Esophagus squamous epithelium (tissue), 4 donors: ENCODE results near the gene NHSL1.

Experiments
- POLR2A ChIP-seq, 4 donors: fragments of 450-650 bp; IDR thresholded peaks; one replicate each; pipeline ENCODE4 v1.6.1; 2017; ENCODE audit warnings: antibody characterized with exemption in 4 of 4, mild to moderate bottlenecking in 4 of 4, moderate library complexity in 3 of 4
- TF ChIP-seq, protein P1 (sequence below), 6 experiments: fragments of 450-650 bp in 4 of 6; fragments of 200-600 bp in 2 of 6; sonication (generic) in 2 of 6; IDR thresholded peaks; one replicate each; pipeline ENCODE4 v1.5.1; 2016 to 2019; ENCODE audit warnings: antibody characterized with exemption in 6 of 6, mild to moderate bottlenecking in 4 of 6, moderate library complexity in 4 of 6

DNA sequence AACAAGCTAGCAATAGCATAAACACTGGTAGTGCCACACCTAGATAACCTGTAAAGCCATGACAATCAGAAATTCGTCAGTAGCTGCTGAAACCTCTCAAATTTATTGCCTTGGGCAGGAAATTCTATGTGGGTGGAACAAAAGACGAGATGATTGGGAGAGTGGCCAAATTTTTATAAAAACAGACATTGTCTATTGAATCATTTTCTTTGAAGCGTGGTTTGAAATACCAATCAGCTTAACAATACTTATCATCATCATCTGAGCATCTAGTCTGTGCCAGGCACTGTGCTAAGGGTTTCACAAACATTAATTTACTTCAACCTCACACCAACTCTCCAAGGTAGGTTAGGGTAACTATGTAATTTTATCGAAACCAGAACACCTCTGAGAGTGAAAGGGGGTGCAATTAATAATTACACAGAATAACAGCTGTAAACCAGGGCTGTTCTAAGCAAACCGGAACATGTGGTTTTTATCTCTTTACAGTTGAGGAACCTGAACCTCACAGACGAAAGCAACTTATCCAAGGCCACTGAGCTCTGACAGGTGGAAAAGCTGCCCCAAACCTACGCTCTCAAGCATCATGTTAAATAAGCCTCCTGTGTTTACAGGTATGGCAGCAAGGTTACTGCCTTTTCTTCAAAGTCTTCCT is 43.4 kb downstream of the NHSL1 start:
- TF ChIP-seq, protein P1, sequence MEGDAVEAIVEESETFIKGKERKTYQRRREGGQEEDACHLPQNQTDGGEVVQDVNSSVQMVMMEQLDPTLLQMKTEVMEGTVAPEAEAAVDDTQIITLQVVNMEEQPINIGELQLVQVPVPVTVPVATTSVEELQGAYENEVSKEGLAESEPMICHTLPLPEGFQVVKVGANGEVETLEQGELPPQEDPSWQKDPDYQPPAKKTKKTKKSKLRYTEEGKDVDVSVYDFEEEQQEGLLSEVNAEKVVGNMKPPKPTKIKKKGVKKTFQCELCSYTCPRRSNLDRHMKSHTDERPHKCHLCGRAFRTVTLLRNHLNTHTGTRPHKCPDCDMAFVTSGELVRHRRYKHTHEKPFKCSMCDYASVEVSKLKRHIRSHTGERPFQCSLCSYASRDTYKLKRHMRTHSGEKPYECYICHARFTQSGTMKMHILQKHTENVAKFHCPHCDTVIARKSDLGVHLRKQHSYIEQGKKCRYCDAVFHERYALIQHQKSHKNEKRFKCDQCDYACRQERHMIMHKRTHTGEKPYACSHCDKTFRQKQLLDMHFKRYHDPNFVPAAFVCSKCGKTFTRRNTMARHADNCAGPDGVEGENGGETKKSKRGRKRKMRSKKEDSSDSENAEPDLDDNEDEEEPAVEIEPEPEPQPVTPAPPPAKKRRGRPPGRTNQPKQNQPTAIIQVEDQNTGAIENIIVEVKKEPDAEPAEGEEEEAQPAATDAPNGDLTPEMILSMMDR (IDR thresholded peaks at IDR 0.05): no peak
- no peak for TF ChIP-seq POLR2A (IDR thresholded peaks at IDR 0.05)
